Measurements from ENCODE around the gene BCL2L15. TPM values are rescaled to one million over a fixed set of nuclear protein-coding genes. Genes with fewer than 3 reads are reported as not detected.

The BCL2L15 gene
- total and polyA plus RNA-seq, 10 of the 15 experiments (the other 5 are each of a cell fraction or from before 2014, with no cell fraction given): 0.42 to 1.2 (median 0.59) TPM

- Histone ChIP-seq H3K9me3 (replicated peaks; ENCODE audit: control insufficient read depth, insufficient read depth, low read length) (no peaks in the 10 kb centered on the region; the same call in 2 of the 3 replicates), H3K4me1 (ENCODE audit: control insufficient read depth, insufficient read depth, low read length) (no peaks in the 10 kb centered on the region; the same call in 1 of the 2 replicates), H4K20me1 (ENCODE audit: control insufficient read depth, insufficient read depth) (no peaks in the 10 kb centered on the region), H2AFZ (ENCODE audit: control insufficient read depth, low read depth, low read length) (no peak overlapping the region), H3K9ac (ENCODE audit: control insufficient read depth, insufficient read depth, low read length) (no peak overlapping the region), H3K4me2 (ENCODE audit: control insufficient read depth, insufficient read depth) (no peak overlapping the region), H3K79me2 (ENCODE audit: control insufficient read depth, insufficient read depth, low read length) (no peaks in the 10 kb centered on the region), H3K27me3 (replicated peaks in 1 of 2; ENCODE audit: control insufficient read depth in 2 of 2, insufficient read depth in 2 of 2, low read length in 1 of 2) (no peaks in the 10 kb centered on the region), H3K36me3 (ENCODE audit: control insufficient read depth in 2 of 2, insufficient read depth in 2 of 2, low read length in 1 of 2) (peaks cover 4 to 15% of the 10 kb centered on the region in 2 experiments; a peak in 2 of 4 replicates), H3K27ac (ENCODE audit: control insufficient read depth, insufficient read depth) (no peak overlapping the region), H3K4me3 (no peak overlapping the region)
- 77% methylated on average over 3 of the region's 3 CpGs for WGBS (ENCODE audit: insufficient coverage, insufficient replicate concordance, low lambda C conversion rate, missing lambda C conversion rate)
- intact Hi-C loops (cut with micrococcal nuclease; ENCODE audit: unreplicated experiment): no loop called here
- POLR2A ChIA-PET: interaction anchor here (1.7 kb wide), 1 partner anchor 15 kb away, joined by 8 read pairs; no protein-coding TSS in a partner anchor
- CTCF ChIA-PET: interaction anchor here (0.6 to 2.2 kb wide), 3 partner anchors 50 to 77 kb away, joined by 3 to 6 read pairs (median 4); no protein-coding TSS in a partner anchor
- no peak for DNase-seq (ENCODE audit: low read depth, low spot score)
- SMC1A ChIA-PET (ENCODE audit: uncharacterized antibody, unreplicated experiment): interaction anchor here (0.9 to 1.6 kb wide), 4 partner anchors 9 to 77 kb away, joined by 3 to 6 read pairs (median 5); partner anchors contain the start of genes AP4B1 and HIPK1
- no peak for TF ChIP-seq YBX1 (IDR thresholded peaks at IDR 0.05)
- TF ChIP-seq FOXK2 (IDR thresholded peaks at IDR 0.05): no peak
- no peak for TF ChIP-seq TARDBP (IDR thresholded peaks at IDR 0.05; ENCODE audit: borderline replicate concordance)
- no peak for TF ChIP-seq IKZF2 (IDR thresholded peaks at IDR 0.05)
- TF ChIP-seq MTA3 (IDR thresholded peaks at IDR 0.05; ENCODE audit: borderline replicate concordance, low read length): no peak
- no peak for TF ChIP-seq JUND (IDR thresholded peaks at IDR 0.05; ENCODE audit: low read depth, low read length)
- TF ChIP-seq, protein P1, sequence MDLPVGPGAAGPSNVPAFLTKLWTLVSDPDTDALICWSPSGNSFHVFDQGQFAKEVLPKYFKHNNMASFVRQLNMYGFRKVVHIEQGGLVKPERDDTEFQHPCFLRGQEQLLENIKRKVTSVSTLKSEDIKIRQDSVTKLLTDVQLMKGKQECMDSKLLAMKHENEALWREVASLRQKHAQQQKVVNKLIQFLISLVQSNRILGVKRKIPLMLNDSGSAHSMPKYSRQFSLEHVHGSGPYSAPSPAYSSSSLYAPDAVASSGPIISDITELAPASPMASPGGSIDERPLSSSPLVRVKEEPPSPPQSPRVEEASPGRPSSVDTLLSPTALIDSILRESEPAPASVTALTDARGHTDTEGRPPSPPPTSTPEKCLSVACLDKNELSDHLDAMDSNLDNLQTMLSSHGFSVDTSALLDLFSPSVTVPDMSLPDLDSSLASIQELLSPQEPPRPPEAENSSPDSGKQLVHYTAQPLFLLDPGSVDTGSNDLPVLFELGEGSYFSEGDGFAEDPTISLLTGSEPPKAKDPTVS (IDR thresholded peaks at IDR 0.05; ENCODE audit: low read depth, low read length): no peak
- no peak for TF ChIP-seq NBN (IDR thresholded peaks at IDR 0.05)
- TF ChIP-seq POLR2A (IDR thresholded peaks at IDR 0.05; ENCODE audit: low read depth, low read length): no peak
- TF ChIP-seq BHLHE40 (IDR thresholded peaks at IDR 0.05; ENCODE audit: borderline replicate concordance in 1 of 2, low read depth in 2 of 2, low read length in 1 of 2): no peak
- ATAC-seq: no peak
- in situ Hi-C loops (cut with MboI): no loop called here
- RAD21 ChIA-PET (ENCODE audit: unreplicated experiment): interaction anchor here (1.2 to 2.4 kb wide), 2 partner anchors 16 to 77 kb away, joined by 3 to 9 read pairs; partner anchors contain the start of gene HIPK1
- no TSS peak for BruUV-seq (replicated peaks)
- FAIRE-seq: no peak
These were observed 25.9 kb upstream of the BCL2L15 start for GRCh38 chr1:113913312-113913668.

Data from GM12878 (cell line).